ENCODE data around the gene CMPK1.

CMPK1 gene

DNA sequence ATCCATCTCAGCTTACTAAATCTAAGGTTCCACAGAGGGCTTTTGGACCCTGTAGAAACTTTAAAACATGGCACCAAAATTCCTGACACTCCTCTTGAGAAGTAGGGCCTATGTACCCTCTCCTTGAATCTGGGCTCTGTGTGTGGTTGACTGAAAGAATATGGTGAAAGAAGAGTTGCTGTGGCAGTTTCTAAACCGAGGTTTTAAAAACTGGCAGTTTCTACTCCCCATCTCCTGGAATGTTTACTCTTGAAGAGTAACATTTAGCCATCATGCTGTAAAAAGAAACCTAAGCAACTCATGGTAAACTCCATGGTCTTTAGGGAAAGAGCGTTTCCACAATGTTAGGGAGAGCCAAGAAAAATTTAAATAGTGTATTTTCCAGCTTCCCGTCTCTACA, 4.6 kb upstream of the CMPK1 start:
- TF ChIP-seq, protein P1, sequence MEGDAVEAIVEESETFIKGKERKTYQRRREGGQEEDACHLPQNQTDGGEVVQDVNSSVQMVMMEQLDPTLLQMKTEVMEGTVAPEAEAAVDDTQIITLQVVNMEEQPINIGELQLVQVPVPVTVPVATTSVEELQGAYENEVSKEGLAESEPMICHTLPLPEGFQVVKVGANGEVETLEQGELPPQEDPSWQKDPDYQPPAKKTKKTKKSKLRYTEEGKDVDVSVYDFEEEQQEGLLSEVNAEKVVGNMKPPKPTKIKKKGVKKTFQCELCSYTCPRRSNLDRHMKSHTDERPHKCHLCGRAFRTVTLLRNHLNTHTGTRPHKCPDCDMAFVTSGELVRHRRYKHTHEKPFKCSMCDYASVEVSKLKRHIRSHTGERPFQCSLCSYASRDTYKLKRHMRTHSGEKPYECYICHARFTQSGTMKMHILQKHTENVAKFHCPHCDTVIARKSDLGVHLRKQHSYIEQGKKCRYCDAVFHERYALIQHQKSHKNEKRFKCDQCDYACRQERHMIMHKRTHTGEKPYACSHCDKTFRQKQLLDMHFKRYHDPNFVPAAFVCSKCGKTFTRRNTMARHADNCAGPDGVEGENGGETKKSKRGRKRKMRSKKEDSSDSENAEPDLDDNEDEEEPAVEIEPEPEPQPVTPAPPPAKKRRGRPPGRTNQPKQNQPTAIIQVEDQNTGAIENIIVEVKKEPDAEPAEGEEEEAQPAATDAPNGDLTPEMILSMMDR (IDR thresholded peaks at IDR 0.05; ENCODE audit: low read depth, low read length, missing control alignments), result no peak
- no peak overlapping the region for H3K4me3 ChIP-seq (ENCODE audit: low read depth, low read length)
- DNase-seq (ENCODE audit: low read depth), result no peak
- in situ Hi-C loops (cut with HindIII; ENCODE audit: low sequenced_read_pairs), result no loop called here

DNA sequence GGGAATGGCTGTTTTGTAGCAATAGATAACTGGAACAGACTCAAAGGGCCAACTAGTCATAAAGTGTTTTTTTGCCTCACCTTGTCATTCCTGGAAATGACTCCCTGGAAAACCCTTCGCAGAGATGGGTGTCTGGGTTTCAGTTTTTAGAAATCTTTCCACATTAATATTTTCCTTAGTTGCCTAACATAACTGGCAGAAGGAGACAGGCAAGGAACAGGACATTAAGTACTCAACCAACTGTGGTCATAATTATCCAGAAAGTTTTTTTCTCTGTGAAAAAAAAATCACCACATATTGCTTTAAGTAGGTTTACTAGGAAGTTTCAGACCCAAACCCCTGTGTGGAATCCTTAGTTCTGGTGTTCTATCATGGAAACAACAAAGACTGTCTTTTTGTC, 3.4 kb upstream of the CMPK1 start:
- in situ Hi-C loops (cut with HindIII; ENCODE audit: low sequenced_read_pairs), result no loop called here
- no peak overlapping the region for H3K4me3 ChIP-seq (ENCODE audit: low read depth, low read length)
- DNase-seq (ENCODE audit: low read depth), result no peak
- TF ChIP-seq, protein P1 (IDR thresholded peaks at IDR 0.05; ENCODE audit: low read depth, low read length, missing control alignments), result no peak

DNA sequence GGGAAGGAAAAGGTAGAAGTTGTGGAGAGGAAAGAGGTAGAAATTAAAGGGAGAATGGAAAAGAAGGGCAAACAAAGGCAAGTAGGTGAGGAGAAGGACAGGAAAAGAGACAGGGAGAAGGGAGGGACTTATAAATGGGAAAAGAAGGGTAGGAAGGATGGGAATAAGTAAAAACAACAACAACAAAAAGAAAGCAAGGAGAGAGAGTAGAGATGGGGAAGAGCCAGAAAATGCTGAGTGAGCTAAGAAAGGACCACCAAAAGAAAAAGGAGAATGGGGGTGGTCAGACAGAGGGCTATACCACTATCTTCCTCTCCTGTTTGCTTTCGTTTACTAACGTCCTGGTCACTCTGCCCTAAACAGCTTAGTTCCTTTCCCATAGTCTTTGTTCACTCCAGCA, 1.7 kb upstream of the CMPK1 start:
- no peak overlapping the region for H3K4me3 ChIP-seq (ENCODE audit: low read depth, low read length)
- in situ Hi-C loops (cut with HindIII; ENCODE audit: low sequenced_read_pairs), result no loop called here
- TF ChIP-seq, protein P1 (IDR thresholded peaks at IDR 0.05; ENCODE audit: low read depth, low read length, missing control alignments), result no peak
- DNase-seq (ENCODE audit: low read depth), result no peak

DNA sequence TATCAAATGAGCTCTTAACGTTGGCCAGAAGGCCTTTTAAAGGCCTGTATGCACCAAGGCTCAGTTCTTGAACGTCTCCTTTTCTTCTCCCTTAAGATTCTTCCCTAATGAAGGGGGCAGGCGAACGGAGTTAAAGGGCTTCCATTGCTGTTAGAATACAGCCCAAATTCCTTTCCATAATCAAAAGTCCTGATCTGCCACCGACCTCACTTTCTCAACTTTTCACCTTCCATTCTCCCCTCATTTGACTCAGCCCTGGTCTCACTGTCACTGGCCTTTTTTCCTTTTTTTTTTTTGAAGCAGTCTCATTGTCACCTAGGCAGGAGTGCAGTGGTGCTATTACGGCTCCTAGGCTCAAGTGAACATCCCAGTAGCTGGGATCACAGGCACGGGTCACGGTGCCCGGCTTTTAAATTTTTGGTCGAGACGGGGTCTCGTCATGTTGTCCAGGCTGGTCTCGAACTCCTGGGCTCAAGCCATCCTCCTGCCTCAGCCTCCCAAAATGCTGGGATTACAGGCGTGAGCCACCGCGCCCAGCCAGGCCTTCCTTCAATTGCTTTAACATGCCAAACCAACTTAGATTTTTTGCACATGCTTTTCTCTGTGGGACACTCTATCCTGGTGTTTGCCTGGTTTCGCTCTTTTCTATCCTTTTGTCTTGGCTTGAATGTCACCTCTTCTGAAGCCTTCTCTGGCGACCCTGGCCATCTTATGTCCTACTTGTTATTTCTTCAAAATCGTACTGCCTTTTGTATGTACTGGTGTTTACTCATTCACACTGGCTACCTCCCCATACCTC, 612 bp upstream of the CMPK1 start:
- in situ Hi-C loops (cut with HindIII; ENCODE audit: low sequenced_read_pairs), result no loop called here
- H3K4me3 ChIP-seq (ENCODE audit: low read depth, low read length), result peak overlapping the region; percentile 90
- no peak for DNase-seq (ENCODE audit: low read depth)
- TF ChIP-seq, protein P1 (IDR thresholded peaks at IDR 0.05; ENCODE audit: low read depth, low read length, missing control alignments), result no peak

DNA sequence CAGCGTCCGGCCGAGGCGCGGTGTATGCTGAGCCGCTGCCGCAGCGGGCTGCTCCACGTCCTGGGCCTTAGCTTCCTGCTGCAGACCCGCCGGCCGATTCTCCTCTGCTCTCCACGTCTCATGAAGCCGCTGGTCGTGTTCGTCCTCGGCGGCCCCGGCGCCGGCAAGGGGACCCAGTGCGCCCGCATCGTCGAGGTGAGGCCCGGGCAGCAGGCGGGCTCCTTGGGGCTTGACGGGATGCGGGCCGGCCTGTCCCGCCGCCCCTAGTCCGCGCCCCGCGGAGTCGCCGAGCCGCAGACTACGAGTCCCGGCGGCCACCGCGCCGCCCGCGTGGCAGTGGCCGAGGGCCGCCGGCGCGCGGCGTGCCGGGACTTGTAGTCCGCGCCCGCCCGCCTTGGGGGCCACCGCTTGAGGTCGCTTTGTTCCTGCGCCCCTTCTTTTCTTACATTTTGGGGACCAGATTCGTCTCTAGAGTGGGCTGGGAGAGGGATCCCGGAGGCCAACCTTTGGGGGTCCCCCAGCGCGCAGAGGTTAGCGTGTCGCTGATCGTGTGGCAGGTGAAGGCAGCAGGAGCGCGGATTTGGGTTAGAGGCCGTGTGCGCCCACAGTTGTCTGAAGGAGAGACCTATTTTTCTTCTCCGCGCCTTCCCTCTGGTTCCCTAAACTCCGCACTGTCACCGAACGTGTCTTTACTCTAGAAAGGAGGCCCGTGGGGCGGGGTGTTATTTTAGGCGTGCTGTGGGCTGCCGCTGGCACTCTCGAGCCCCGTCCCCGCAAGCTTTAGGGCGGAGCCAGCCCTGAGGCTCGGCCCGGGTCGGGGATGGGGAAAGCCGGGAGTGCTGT, 553 bp downstream of the CMPK1 start:
- TF ChIP-seq, protein P1 (IDR thresholded peaks at IDR 0.05; ENCODE audit: low read depth, low read length, missing control alignments), result peak; percentile 18
- peak overlapping the region; percentile 90 for H3K4me3 ChIP-seq (ENCODE audit: low read depth, low read length)
- peak; percentile 37 for DNase-seq (ENCODE audit: low read depth)
- in situ Hi-C loops (cut with HindIII; ENCODE audit: low sequenced_read_pairs), result no loop called here

DNA sequence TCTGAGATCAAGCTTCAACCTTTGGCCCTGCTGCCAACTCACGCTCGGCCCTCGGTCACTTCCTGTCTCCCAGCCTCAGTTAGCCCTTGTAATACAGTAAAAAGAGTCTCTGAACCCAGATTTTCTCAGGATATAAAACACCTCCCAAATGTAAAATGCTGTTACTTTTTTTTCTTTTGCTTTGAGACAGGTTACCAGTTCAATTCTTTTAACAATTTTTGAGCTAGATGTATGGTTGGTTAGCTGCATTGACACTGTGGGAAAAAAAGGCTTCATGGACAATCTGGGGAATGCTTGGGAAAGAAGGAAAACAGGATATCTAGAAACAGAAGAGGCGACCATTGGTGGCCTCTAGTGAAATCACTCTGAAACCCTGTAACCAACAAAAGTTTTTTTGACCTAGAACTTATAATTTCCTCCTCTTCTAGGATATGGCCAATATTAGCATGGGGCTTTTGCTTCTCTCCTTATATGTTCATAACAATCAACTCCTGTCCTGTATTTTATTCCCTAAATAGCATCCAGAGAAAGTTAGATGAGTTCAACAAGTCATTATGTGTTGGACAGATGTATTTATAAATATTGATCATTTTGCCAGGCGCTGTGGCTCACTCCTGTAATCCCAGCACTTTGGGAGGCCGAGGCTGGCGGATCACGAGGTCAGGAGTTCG, 1.3 kb downstream of the CMPK1 start:
- TF ChIP-seq, protein P1 (IDR thresholded peaks at IDR 0.05; ENCODE audit: low read depth, low read length, missing control alignments), result no peak
- H3K4me3 ChIP-seq (ENCODE audit: low read depth, low read length), result peak overlapping the region; percentile 90
- in situ Hi-C loops (cut with HindIII; ENCODE audit: low sequenced_read_pairs), result no loop called here
- no peak for DNase-seq (ENCODE audit: low read depth)

Data from astrocyte of the cerebellum (primary cell).